PFSK-1 (cell line): ENCODE measurements around the gene SIGLEC7.

ENCODE experiments used
- FOXP2 ChIP-seq: optimal IDR thresholded peaks from 2 replicates; pipeline ENCODE3; 2011; ENCODE audit warnings: borderline replicate concordance, control low read depth, inconsistent platforms; ENCODE audit not compliant: insufficient read depth; ENCODE audit errors: extremely low read length, extremely low read depth
- POLR2AphosphoS5 ChIP-seq: IDR thresholded peaks from 2 replicates; pipeline ENCODE4 v1.6.1; 2012; ENCODE audit warnings: low read depth, mild to moderate bottlenecking, control low read depth, low read length, moderate library complexity
- REST ChIP-seq, 2 experiments: IDR thresholded peaks; 2 replicates each; pipeline versions ENCODE4 v1.6.1 to v1.8.0; 2011 to 2012; ENCODE audit warnings: low read depth in 2 of 2, low read length in 2 of 2, control low read depth in 1 of 2, inconsistent platforms in 1 of 2, mild to moderate bottlenecking in 1 of 2, moderate library complexity in 1 of 2; ENCODE audit not compliant: insufficient read depth in 1 of 2
- SIN3A ChIP-seq: IDR thresholded peaks from 2 replicates; pipeline ENCODE4 v1.6.1; 2012; ENCODE audit warnings: mild to moderate bottlenecking, low read length, moderate library complexity, borderline replicate concordance; ENCODE audit not compliant: insufficient read depth
- TAF1 ChIP-seq: IDR thresholded peaks from 2 replicates; pipeline ENCODE4 v1.6.1; 2012; ENCODE audit warnings: low read length, control low read depth, borderline replicate concordance; ENCODE audit not compliant: insufficient read depth

The SIGLEC7 gene

GRCh38 chr19:51195316-51195586 lies 53.1 kb downstream of the SIGLEC7 start:
- TF ChIP-seq SIN3A, result no peak
- TF ChIP-seq REST (IDR thresholded peaks at IDR 0.05; ENCODE audit: insufficient read depth in 1 of 2, low read depth in 2 of 2, low read length in 2 of 2), result no peak
- no peak for TF ChIP-seq TAF1
- TF ChIP-seq FOXP2, result no peak
- TF ChIP-seq POLR2AphosphoS5, result no peak

GRCh38 chr19:51195616-51196015 lies 53.5 kb downstream of the SIGLEC7 start:
- TF ChIP-seq SIN3A, result no peak

- TF ChIP-seq REST (IDR thresholded peaks at IDR 0.05; ENCODE audit: insufficient read depth in 1 of 2, low read depth in 2 of 2, low read length in 2 of 2), result no peak
- no peak for TF ChIP-seq TAF1
- no peak for TF ChIP-seq POLR2AphosphoS5
- no peak for TF ChIP-seq SIN3A
- TF ChIP-seq FOXP2, result no peak
Observed at GRCh38 chr19:51196181-51196580, 54.1 kb downstream of the SIGLEC7 start.

GRCh38 chr19:51198641-51199040 lies 56.5 kb downstream of the SIGLEC7 start:
- TF ChIP-seq POLR2AphosphoS5 (no peak), FOXP2 (no peak), TAF1 (no peak), REST (IDR thresholded peaks at IDR 0.05; ENCODE audit: insufficient read depth in 1 of 2, low read depth in 2 of 2, low read length in 2 of 2) (no peak)

GRCh38 chr19:51200071-51200666 lies 58.1 kb downstream of the SIGLEC7 start:
- TF ChIP-seq POLR2AphosphoS5 (no peak), SIN3A (no peak), FOXP2 (no peak)

GRCh38 chr19:51201712-51202111 lies 59.6 kb downstream of the SIGLEC7 start:
- TF ChIP-seq FOXP2 (no peak), REST (IDR thresholded peaks at IDR 0.05; ENCODE audit: insufficient read depth in 1 of 2, low read depth in 2 of 2, low read length in 2 of 2) (no peak), POLR2AphosphoS5 (no peak)
